Measurements from ENCODE around the gene PHACTR1. TPM values are rescaled to one million over a fixed set of nuclear protein-coding genes. Genes with fewer than 3 reads are reported as not detected.

The PHACTR1 gene
- total RNA-seq, 2 experiments from 2014 or later = 1.3 to 2.3 TPM

DNA sequence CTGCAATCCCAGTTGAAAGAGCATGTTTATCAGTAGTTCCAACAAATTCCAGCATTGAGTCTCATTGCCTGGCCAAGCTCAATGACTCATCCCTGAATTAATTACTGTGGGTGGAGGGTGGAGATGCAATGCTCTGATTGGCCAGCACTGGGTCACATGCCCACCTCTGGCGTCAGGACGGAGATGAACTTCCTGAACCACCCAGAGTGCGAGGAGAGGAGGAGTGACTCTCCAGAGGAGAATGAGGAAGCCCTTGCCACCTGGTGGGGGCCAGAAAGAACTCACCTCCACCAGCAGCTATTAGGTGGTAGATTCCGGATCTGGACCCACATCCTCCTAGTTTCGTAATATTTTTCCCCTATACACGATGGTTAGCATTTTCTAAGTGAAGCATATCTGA, 327.8 kb downstream of the PHACTR1 start:
- H3K4me3 Mint-ChIP-seq = no peak overlapping the region

DNA sequence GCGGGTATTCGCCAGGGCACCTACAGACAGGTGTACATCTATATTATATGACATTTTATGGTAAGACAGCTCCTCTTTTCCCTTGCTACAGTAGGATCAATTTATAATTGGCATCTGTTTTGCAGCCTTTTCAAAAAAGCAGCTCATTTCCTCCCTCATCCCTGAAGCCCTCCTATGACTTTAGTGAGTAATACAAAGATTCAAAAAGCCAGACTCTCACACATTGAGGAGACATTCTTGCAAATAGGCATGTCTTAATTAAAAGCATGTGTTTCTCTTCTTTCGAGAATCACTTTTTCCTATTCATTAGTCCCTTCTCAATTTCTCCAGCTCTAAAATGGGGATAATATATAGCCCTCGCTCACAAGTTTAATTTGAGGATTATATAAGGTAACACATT, 328.3 kb downstream of the PHACTR1 start:
- intact Hi-C loops (cut with DNase I, micrococcal nuclease) = no loop called here
- Histone ChIP-seq H3K9me3 (ENCODE audit: control insufficient read depth in 1 of 2, insufficient read depth in 1 of 2, low read length in 2 of 2) (no peaks in the 10 kb centered on the region), H3K27ac (ENCODE audit: low read depth in 1 of 2, low read length in 2 of 2) (no peak overlapping the region), H3K36me3 (ENCODE audit: insufficient read depth, low read length) (no peaks in the 10 kb centered on the region), H3K4me1 (ENCODE audit: insufficient read depth, low read length) (no peaks in the 10 kb centered on the region), H3K27me3 (ENCODE audit: control insufficient read depth in 1 of 2, insufficient read depth in 2 of 2, low read length in 2 of 2) (no peaks in the 10 kb centered on the region), H3K4me3 (ENCODE audit: low read length) (no peak overlapping the region)
- Mint-ChIP-seq H3K36me3 (ENCODE audit: low read depth) (no peaks in the 10 kb centered on the region), H3K9me3 (no peaks in the 10 kb centered on the region), H3K4me1 (ENCODE audit: low read depth) (no peaks in the 10 kb centered on the region), H3K27ac (no peak overlapping the region), H3K27me3 (peaks cover 9% of the 10 kb centered on the region), H3K4me3 (no peak overlapping the region)
- DNase-seq = no peak
- TF ChIP-seq, protein P1, sequence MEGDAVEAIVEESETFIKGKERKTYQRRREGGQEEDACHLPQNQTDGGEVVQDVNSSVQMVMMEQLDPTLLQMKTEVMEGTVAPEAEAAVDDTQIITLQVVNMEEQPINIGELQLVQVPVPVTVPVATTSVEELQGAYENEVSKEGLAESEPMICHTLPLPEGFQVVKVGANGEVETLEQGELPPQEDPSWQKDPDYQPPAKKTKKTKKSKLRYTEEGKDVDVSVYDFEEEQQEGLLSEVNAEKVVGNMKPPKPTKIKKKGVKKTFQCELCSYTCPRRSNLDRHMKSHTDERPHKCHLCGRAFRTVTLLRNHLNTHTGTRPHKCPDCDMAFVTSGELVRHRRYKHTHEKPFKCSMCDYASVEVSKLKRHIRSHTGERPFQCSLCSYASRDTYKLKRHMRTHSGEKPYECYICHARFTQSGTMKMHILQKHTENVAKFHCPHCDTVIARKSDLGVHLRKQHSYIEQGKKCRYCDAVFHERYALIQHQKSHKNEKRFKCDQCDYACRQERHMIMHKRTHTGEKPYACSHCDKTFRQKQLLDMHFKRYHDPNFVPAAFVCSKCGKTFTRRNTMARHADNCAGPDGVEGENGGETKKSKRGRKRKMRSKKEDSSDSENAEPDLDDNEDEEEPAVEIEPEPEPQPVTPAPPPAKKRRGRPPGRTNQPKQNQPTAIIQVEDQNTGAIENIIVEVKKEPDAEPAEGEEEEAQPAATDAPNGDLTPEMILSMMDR (IDR thresholded peaks at IDR 0.05) = no peak
- ChIA-PET CTCF (no interaction called here), POLR2A (no interaction called here)
- no peak for ATAC-seq (ENCODE audit: poor library complexity)

More for the DNA sequence above, 327.8 kb downstream of the PHACTR1 start:
- Mint-ChIP-seq H3K27ac (no peak overlapping the region), H3K4me1 (ENCODE audit: low read depth) (no peaks in the 10 kb centered on the region), H3K9me3 (no peaks in the 10 kb centered on the region), H3K27me3 (peaks cover 9% of the 10 kb centered on the region), H3K36me3 (ENCODE audit: low read depth) (no peaks in the 10 kb centered on the region)
- DNase-seq = peak in 3 of 14 experiments; percentile 1 to 40 (median 23)
- TF ChIP-seq, protein P1 (IDR thresholded peaks at IDR 0.05) = no peak
- Histone ChIP-seq H3K9me3 (ENCODE audit: control insufficient read depth in 1 of 2, insufficient read depth in 1 of 2, low read length in 2 of 2) (no peaks in the 10 kb centered on the region), H3K27me3 (ENCODE audit: control insufficient read depth in 1 of 2, insufficient read depth in 2 of 2, low read length in 2 of 2) (no peaks in the 10 kb centered on the region), H3K36me3 (ENCODE audit: insufficient read depth, low read length) (no peaks in the 10 kb centered on the region), H3K4me3 (ENCODE audit: low read length) (no peak overlapping the region), H3K4me1 (ENCODE audit: insufficient read depth, low read length) (no peaks in the 10 kb centered on the region), H3K27ac (ENCODE audit: low read depth in 1 of 2, low read length in 2 of 2) (no peak overlapping the region)
- ChIA-PET POLR2A (no interaction called here), CTCF (no interaction called here)
- intact Hi-C loops (cut with DNase I, micrococcal nuclease) = no loop called here
- no peak for ATAC-seq (ENCODE audit: poor library complexity)

DNA sequence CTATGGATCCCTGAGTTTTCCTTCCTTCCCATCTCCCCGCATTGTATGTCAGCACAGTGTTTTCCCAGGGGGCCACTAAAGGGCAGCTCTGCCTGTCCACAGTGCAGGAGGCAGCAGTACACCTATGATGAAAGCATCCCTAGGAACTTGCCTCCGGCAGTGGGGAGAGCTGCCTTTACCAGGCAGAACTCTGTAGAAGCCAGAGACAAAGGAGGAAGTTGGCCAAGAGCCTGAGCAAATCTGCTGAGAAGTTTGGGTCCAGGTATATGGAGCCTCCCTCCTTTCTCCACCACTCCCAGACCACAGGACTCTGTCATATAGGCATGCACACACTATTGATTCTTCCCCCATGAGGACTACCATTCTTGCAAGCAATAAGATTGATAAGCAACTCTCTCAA, 329.1 kb downstream of the PHACTR1 start:
- no peaks in the 10 kb centered on the region for H3K4me1 ChIP-seq (ENCODE audit: insufficient read depth, low read length)
- TF ChIP-seq, protein P1 (IDR thresholded peaks at IDR 0.05) = no peak
- Mint-ChIP-seq H3K9me3 (no peaks in the 10 kb centered on the region), H3K4me1 (ENCODE audit: low read depth) (no peaks in the 10 kb centered on the region), H3K27ac (no peak overlapping the region), H3K36me3 (ENCODE audit: low read depth) (no peaks in the 10 kb centered on the region), H3K4me3 (no peak overlapping the region), H3K27me3 (peaks cover 9% of the 10 kb centered on the region)
- no peak for ATAC-seq (ENCODE audit: poor library complexity)
- no peak for DNase-seq
- intact Hi-C loops (cut with DNase I, micrococcal nuclease) = no loop called here
- no peaks in the 10 kb centered on the region for H3K27me3 ChIP-seq (ENCODE audit: control insufficient read depth in 1 of 2, insufficient read depth in 2 of 2, low read length in 2 of 2)
- CTCF ChIA-PET = no interaction called here
- no peaks in the 10 kb centered on the region for H3K36me3 ChIP-seq (ENCODE audit: insufficient read depth, low read length)
- H3K4me3 ChIP-seq (ENCODE audit: low read length) = no peak overlapping the region
- no peaks in the 10 kb centered on the region for H3K9me3 ChIP-seq (ENCODE audit: control insufficient read depth in 1 of 2, insufficient read depth in 1 of 2, low read length in 2 of 2)
- H3K27ac ChIP-seq (ENCODE audit: low read depth in 1 of 2, low read length in 2 of 2) = no peak overlapping the region
- POLR2A ChIA-PET = no interaction called here

Measured in CD4-positive, alpha-beta T cell (primary cell).